ENCODE results near the gene UPF1.

UPF1 gene

GRCh38 chr19:18858906-18859646 lies 27.3 kb downstream of the UPF1 start:
- DNase-seq: no peak

GRCh38 chr19:18859676-18860301 lies 28.0 kb downstream of the UPF1 start:
- DNase-seq: no peak

- DNase-seq: no peak
These were observed 28.5 kb downstream of the UPF1 start for GRCh38 chr19:18860302-18860700.

- DNase-seq: no peak
These were observed 29.0 kb downstream of the UPF1 start for GRCh38 chr19:18860725-18861124.

- DNase-seq: no peak
These were observed 29.5 kb downstream of the UPF1 start for GRCh38 chr19:18861235-18861634.

- DNase-seq: no peak
These were observed 30.2 kb downstream of the UPF1 start for GRCh38 chr19:18861917-18862316.

GRCh38 chr19:18862976-18863842 lies 31.4 kb downstream of the UPF1 start:
- DNase-seq: no peak

GRCh38 chr19:18863843-18864362 lies 32.1 kb downstream of the UPF1 start:
- DNase-seq: no peak

- no peak for DNase-seq
These were observed 33.6 kb downstream of the UPF1 start for GRCh38 chr19:18865106-18865972.

GRCh38 chr19:18865973-18866799 lies 34.4 kb downstream of the UPF1 start:
- DNase-seq: no peak

GRCh38 chr19:18866800-18867123 lies 35.0 kb downstream of the UPF1 start:
- no peak for DNase-seq

- no peak for DNase-seq
These were observed 35.4 kb downstream of the UPF1 start for GRCh38 chr19:18867199-18867598.

GRCh38 chr19:18867751-18868150 lies 36.0 kb downstream of the UPF1 start:
- DNase-seq: no peak

GRCh38 chr19:18868380-18869022 lies 36.7 kb downstream of the UPF1 start:
- DNase-seq: no peak

- no peak for DNase-seq
These were observed 37.4 kb downstream of the UPF1 start for GRCh38 chr19:18869023-18869618.

GRCh38 chr19:18869781-18870530 lies 38.2 kb downstream of the UPF1 start:
- no peak for DNase-seq

GRCh38 chr19:18870531-18871172 lies 38.9 kb downstream of the UPF1 start:
- DNase-seq: no peak

GRCh38 chr19:18871543-18871942 lies 39.8 kb downstream of the UPF1 start:
- no peak for DNase-seq

GRCh38 chr19:18875726-18876125 lies 44.0 kb downstream of the UPF1 start:
- DNase-seq: no peak

Measured in NCI-H1105 (cell line).